WTC11 (cell line): ENCODE data around the gene ZNF438. TPM values are rescaled to one million over a fixed set of nuclear protein-coding genes. Genes with fewer than 3 reads are reported as not detected.
"Not testable (repeated sequence)": the region's sequence is repeated elsewhere in the genome, so short reads cannot be mapped to it uniquely, and the experiment has no call there.

Experiments
- ATAC-seq: fragments of 200-7000 bp; cut with Tn5 transposase; 2 replicates; pipeline ENCODE4 v1.10.0; 2021; ENCODE audit warnings: mild to moderate bottlenecking, moderate library complexity
- CTCF ChIA-PET: fragments of 300-600 bp; sonication (Branson Sonifier 250); formaldehyde crosslinking; loops from one replicate; lab custom pipeline; 2021; ENCODE audit warnings: antibody characterized with exemption; lab: Charles Lee
- POLR2A ChIA-PET: fragments of 350-600 bp; sonication (Branson Sonifier 250); formaldehyde crosslinking; loops from one replicate; lab custom pipeline; 2021; ENCODE audit warnings: antibody characterized with exemption; lab: Charles Lee
- DNase-seq: peaks from one replicate; pipeline ENCODE4 v3.0.0; 2021; ENCODE audit warnings: low spot score
- H3K27ac Mint-ChIP-seq: 2 replicates; pipeline ENCODE4 v1.8.0; 2021; ENCODE audit warnings: mixed read lengths
- H3K27me3 Mint-ChIP-seq: 2 replicates; pipeline ENCODE4 v1.8.0; 2021; ENCODE audit warnings: low read depth, mild to moderate bottlenecking, moderate library complexity, mixed read lengths
- H3K36me3 Mint-ChIP-seq: 2 replicates; pipeline ENCODE4 v1.8.0; 2021; ENCODE audit warnings: mixed read lengths
- H3K4me1 Mint-ChIP-seq: 2 replicates; pipeline ENCODE4 v1.8.0; 2022; ENCODE audit warnings: mixed read lengths
- H3K4me3 Mint-ChIP-seq: 2 replicates; pipeline ENCODE4 v1.8.0; 2021; ENCODE audit warnings: mild to moderate bottlenecking, moderate library complexity, mixed read lengths
- H3K9me3 Mint-ChIP-seq: 2 replicates; pipeline ENCODE4 v1.8.0; 2021; ENCODE audit warnings: mixed read lengths
- ATF1 ChIP-seq: sonication (generic); formaldehyde crosslinking; IDR thresholded peaks from 2 replicates; pipeline ENCODE4 v1.8.1; 2023; ENCODE audit warnings: mild to moderate bottlenecking, moderate library complexity, missing genetic modification reagents
- ESRRA ChIP-seq: sonication (generic); formaldehyde crosslinking; IDR thresholded peaks from 2 replicates; pipeline ENCODE4 v1.8.1; 2022; ENCODE audit warnings: mild to moderate bottlenecking, missing genetic modification reagents, borderline replicate concordance
- TP53 ChIP-seq: sonication (generic); formaldehyde crosslinking; IDR thresholded peaks from 2 replicates; pipeline ENCODE4 v1.8.1; 2023; ENCODE audit warnings: mild to moderate bottlenecking, missing genetic modification reagents
- ZNF121 ChIP-seq: sonication (generic); formaldehyde crosslinking; IDR thresholded peaks from 2 replicates; pipeline ENCODE4 v1.8.0; 2023; ENCODE audit warnings: missing genetic modification reagents
- total RNA-seq: library from RNA; stranded (reverse); gene quantifications from 3 replicates; pipeline ENCODE4 v1.2.3, GENCODE V29; 2021
- TF ChIP-seq, protein P1 (sequence below): fragments of 250-450 bp; sonication (Bioruptor Pico); IDR thresholded peaks from 2 replicates; pipeline ENCODE4 v1.9.0; 2021; ENCODE audit warnings: moderate library complexity, mild to moderate bottlenecking, inconsistent platforms, borderline replicate concordance
- TF ChIP-seq, protein P2 (sequence below): sonication (generic); formaldehyde crosslinking; IDR thresholded peaks from 2 replicates; pipeline ENCODE4 v1.8.1; 2023; ENCODE audit warnings: mild to moderate bottlenecking, missing genetic modification reagents, moderate library complexity
- TF ChIP-seq, protein P3 (sequence below): sonication (generic); formaldehyde crosslinking; IDR thresholded peaks from 2 replicates; pipeline ENCODE4 v1.8.1; 2023; ENCODE audit warnings: mild to moderate bottlenecking, missing genetic modification reagents
- TF ChIP-seq, protein P4 (sequence below): sonication (generic); formaldehyde crosslinking; IDR thresholded peaks from 2 replicates; pipeline ENCODE4 v1.8.1; 2023; ENCODE audit warnings: mild to moderate bottlenecking, missing genetic modification reagents, borderline replicate concordance
- TF ChIP-seq, protein P5 (sequence below): sonication (generic); formaldehyde crosslinking; IDR thresholded peaks from 2 replicates; pipeline ENCODE4 v1.8.1; 2022; ENCODE audit warnings: low read depth, missing genetic modification reagents, borderline replicate concordance
- TF ChIP-seq, protein P6 (sequence below): sonication (generic); formaldehyde crosslinking; IDR thresholded peaks from 2 replicates; pipeline ENCODE4 v1.8.0; 2023; ENCODE audit warnings: missing genetic modification reagents

The ZNF438 gene
- total RNA-seq, 1 experiment from 2014 or later, result 1.9 TPM

DNA sequence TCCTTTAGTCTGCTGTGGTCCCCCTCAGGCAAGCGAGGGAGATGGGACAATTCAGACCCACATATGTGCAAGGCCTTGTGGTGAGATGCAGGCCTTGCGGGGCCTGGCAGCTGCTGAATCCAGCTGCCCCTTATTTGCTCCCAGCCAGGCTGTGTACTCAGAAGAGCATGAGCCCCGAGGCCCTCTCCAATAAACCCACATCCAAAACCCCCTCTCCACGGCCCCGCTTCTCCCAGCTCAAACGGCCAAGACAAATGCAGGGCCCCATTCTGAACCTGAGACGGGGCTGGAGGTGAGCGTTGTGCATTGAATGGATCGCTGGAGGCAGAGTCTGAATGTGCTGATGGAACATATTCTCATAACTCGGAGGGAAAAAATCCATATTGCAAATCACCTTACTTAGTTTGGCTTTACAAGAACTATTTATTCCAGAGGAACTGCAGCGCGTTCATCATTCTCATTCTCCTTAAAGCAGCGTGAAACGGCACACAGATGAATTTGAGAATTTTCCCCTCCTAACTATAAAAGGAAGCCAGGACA, 232.9 kb downstream of the ZNF438 start:
- no peak for ATAC-seq
- Mint-ChIP-seq H3K27me3 (no peaks in the 10 kb centered on the region), H3K4me3 (no peak overlapping the region), H3K4me1 (peaks cover 6% of the 10 kb centered on the region), H3K27ac (no peak overlapping the region), H3K9me3 (peaks cover 13% of the 10 kb centered on the region), H3K36me3 (peaks cover 3% of the 10 kb centered on the region)
- no peak for DNase-seq
- ChIA-PET CTCF (no interaction called here), POLR2A (interaction anchor here (1.0 kb wide), 1 partner anchor 10 kb away, joined by 3 read pairs; no protein-coding TSS in a partner anchor)
- no peak for TF ChIP-seq ZNF121 (CRISPR knock-in tag)
- TF ChIP-seq, protein P1, sequence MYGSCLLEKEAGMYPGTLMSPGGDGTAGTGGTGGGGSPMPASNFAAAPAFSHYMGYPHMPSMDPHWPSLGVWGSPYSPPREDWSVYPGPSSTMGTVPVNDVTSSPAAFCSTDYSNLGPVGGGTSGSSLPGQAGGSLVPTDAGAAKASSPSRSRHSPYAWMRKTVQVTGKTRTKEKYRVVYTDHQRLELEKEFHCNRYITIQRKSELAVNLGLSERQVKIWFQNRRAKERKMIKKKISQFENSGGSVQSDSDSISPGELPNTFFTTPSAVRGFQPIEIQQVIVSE (CRISPR knock-in tag), result no peak
- TF ChIP-seq, protein P2, sequence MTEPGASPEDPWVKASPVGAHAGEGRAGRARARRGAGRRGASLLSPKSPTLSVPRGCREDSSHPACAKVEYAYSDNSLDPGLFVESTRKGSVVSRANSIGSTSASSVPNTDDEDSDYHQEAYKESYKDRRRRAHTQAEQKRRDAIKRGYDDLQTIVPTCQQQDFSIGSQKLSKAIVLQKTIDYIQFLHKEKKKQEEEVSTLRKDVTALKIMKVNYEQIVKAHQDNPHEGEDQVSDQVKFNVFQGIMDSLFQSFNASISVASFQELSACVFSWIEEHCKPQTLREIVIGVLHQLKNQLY, result no peak
- TF ChIP-seq, protein P3, sequence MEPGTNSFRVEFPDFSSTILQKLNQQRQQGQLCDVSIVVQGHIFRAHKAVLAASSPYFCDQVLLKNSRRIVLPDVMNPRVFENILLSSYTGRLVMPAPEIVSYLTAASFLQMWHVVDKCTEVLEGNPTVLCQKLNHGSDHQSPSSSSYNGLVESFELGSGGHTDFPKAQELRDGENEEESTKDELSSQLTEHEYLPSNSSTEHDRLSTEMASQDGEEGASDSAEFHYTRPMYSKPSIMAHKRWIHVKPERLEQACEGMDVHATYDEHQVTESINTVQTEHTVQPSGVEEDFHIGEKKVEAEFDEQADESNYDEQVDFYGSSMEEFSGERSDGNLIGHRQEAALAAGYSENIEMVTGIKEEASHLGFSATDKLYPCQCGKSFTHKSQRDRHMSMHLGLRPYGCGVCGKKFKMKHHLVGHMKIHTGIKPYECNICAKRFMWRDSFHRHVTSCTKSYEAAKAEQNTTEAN (CRISPR knock-in tag), result no peak
- TF ChIP-seq, protein P4, sequence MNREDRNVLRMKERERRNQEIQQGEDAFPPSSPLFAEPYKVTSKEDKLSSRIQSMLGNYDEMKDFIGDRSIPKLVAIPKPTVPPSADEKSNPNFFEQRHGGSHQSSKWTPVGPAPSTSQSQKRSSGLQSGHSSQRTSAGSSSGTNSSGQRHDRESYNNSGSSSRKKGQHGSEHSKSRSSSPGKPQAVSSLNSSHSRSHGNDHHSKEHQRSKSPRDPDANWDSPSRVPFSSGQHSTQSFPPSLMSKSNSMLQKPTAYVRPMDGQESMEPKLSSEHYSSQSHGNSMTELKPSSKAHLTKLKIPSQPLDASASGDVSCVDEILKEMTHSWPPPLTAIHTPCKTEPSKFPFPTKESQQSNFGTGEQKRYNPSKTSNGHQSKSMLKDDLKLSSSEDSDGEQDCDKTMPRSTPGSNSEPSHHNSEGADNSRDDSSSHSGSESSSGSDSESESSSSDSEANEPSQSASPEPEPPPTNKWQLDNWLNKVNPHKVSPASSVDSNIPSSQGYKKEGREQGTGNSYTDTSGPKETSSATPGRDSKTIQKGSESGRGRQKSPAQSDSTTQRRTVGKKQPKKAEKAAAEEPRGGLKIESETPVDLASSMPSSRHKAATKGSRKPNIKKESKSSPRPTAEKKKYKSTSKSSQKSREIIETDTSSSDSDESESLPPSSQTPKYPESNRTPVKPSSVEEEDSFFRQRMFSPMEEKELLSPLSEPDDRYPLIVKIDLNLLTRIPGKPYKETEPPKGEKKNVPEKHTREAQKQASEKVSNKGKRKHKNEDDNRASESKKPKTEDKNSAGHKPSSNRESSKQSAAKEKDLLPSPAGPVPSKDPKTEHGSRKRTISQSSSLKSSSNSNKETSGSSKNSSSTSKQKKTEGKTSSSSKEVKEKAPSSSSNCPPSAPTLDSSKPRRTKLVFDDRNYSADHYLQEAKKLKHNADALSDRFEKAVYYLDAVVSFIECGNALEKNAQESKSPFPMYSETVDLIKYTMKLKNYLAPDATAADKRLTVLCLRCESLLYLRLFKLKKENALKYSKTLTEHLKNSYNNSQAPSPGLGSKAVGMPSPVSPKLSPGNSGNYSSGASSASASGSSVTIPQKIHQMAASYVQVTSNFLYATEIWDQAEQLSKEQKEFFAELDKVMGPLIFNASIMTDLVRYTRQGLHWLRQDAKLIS (CRISPR knock-in tag), result no peak
- TF ChIP-seq, protein P5, sequence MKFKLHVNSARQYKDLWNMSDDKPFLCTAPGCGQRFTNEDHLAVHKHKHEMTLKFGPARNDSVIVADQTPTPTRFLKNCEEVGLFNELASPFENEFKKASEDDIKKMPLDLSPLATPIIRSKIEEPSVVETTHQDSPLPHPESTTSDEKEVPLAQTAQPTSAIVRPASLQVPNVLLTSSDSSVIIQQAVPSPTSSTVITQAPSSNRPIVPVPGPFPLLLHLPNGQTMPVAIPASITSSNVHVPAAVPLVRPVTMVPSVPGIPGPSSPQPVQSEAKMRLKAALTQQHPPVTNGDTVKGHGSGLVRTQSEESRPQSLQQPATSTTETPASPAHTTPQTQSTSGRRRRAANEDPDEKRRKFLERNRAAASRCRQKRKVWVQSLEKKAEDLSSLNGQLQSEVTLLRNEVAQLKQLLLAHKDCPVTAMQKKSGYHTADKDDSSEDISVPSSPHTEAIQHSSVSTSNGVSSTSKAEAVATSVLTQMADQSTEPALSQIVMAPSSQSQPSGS (CRISPR knock-in tag), result no peak
- no peak for TF ChIP-seq TP53 (CRISPR knock-in tag)
- no peak for TF ChIP-seq ATF1
- TF ChIP-seq ESRRA (CRISPR knock-in tag), result no peak
- TF ChIP-seq, protein P6, sequence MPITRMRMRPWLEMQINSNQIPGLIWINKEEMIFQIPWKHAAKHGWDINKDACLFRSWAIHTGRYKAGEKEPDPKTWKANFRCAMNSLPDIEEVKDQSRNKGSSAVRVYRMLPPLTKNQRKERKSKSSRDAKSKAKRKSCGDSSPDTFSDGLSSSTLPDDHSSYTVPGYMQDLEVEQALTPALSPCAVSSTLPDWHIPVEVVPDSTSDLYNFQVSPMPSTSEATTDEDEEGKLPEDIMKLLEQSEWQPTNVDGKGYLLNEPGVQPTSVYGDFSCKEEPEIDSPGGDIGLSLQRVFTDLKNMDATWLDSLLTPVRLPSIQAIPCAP (CRISPR knock-in tag), result no peak

DNA sequence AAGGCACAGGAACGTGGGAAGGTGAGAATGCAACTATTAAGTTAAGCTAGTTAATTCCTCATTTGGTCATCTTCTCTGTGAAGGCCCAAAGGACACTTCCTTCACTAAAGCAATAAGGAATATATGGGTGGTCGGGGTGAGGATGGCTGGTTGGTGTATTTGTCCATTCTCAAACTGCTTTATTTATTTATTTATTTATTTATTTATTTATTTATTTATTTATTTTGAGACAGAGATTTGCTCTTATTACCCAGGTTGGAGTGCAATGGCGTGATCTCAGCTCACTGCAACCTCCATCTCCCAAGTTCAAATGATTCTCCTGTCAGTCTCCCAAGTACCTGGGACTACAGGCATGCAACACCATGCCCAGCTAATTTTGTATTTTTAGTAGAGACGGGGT, 236.6 kb downstream of the ZNF438 start:
- ATAC-seq, H3K4me3 Mint-ChIP-seq, CTCF ChIA-PET, POLR2A ChIA-PET, H3K27me3 Mint-ChIP-seq, H3K27ac Mint-ChIP-seq, H3K4me1 Mint-ChIP-seq, H3K36me3 Mint-ChIP-seq, DNase-seq: not testable (repeated sequence)
- H3K9me3 Mint-ChIP-seq, result peaks cover 19% of the 10 kb centered on the region
